NCI-H146 treated with DMSO at 0.1 percent for 48 hours (cell line): Measurements from ENCODE around the gene BTK.

Source experiments
- DNase-seq: peaks from one replicate; lab custom pipeline; 2025; ENCODE audit not compliant: unreplicated experiment; lab: John Stamatoyannopoulos, UW

Gene BTK

DNA sequence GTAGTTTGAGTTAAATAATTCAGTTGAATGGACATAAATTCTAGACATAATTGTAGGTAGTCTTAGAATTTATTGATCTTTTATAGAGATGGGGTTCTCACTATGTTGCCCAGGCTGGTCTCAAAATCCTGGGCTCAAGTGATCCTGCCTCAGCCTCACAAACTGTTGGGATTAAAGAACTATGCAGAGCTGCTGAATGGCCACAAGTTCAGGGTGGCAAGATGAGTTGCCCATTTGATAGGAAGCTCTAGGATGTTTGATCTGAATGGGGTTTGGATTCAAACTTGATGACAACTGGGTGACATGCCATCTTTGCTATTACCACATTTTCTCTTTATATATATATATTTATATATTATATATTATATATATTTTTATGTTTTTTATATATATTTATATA lies 8.4 kb upstream of the BTK start:
- DNase-seq = no peak

DNA sequence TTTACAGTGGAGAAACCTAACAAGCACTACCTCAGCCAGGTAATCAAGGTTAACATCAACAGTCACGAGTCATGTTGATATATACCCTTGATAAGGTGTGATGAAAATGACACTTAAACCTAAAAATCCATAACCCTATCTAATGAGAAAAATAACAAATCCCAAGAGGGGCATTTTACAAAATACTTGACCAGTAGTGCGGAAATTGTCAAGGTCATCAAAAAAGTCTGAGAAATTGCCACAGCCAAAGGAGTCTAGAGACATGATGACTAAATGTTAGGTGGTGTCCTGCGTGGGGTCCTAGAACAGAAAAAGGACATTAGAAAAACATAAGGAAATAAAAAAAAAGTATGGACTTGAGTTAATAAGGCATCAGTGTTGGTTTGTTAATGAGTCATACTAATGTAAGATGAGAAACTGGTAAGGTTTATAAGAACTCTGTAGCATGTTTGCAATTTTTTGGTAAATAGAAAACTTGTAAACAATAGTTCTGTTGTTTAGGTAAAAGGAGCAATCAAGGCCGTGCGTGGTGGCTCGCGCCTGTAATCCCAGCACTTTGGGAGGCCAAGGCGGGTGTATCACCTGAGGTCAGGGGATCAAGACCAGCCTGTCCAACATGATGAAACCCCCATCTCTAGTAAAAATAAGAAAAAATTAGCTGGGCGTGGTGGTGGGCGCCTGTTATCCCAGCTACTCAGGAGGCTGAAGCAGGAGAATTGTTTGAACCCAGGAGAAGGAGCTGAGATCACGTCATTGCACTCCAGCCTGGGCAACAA lies 7.7 kb upstream of the BTK start:
- no peak for DNase-seq

DNA sequence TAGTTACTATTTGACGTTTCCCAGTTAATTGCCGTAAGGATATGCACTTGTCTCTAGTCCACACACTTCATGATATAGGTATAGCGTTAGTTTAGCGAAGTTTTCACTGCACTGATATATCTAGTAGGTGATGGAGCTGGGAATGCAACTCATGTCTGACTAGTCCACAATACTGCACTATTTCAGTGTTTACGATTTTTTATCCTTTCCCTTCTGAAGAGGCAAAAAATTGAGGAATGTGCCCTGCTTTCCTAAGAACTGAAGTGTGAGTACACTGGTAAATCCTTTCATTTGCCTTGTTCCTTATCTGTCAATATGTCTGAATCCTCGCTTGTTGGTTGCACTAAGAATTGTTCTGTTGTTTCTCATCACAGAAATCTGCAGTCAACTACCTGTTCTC lies 5.8 kb upstream of the BTK start:
- DNase-seq = no peak

DNA sequence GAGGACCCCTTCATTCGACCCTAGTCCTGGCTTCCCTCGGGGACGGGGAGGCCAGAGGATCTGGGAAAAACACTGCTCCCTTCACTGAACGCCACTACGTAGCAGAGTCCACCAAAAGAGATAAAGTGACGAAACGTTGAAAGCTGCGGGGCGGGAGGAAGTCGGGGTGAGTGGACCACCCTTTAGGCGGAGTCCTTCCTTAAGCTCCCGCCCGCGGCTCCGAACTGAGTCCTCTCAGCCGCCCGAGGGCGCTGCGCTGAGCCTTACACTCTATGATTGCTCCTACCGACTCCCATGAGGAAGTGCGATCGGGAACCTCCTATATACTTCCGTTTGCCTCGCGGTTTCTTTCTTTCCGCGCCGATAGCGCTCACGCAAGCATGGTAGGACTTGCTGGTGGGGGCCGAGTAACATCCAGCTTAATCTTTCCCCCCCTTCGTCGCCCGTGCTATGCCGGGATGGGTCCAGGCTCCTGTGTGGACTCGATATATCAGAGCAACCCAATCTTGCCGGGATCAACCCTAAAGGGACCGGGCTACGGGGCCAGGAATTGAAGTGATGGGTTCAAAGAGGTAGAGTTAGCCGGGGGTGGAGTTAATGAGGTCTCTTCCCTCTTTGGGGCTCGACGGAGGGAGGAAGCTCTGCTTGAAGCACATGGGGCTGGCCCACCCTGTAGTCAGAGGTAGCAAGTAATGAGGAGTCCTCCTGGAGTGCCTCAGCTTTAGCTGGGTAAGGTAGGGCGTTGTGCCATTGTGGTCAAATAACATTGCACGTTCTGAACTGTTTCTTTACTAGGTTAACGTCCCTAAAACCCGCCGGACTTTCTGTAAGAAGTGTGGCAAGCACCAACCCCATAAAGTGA lies 4.9 kb upstream of the BTK start, which contains the start of gene RPL36A:
Gene RPL36A (plus strand): TSS at position 348 of the 862 bp plus-strand sequence. CDS start 33 bp downstream, at position 381.
- DNase-seq = peak; percentile 85

DNA sequence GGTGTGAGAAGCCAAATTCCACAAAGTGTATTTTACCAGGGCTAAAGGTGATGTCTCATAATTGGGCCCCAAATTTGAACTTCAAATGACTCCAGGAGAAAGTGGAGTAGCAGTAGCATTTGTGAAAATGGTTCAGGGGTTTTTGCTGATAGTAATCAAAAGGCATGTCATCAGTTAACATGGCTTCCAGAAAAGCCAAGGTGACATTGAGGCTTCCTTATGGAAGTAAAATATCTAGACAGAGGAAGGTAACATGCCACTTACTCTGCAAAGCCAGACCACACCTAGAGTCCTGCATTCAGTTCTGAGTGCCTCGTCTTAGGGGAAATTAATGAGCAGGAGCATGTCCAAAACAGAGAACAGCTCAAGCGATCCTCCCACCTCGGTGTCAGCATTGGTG lies 2.6 kb upstream of the BTK start:
- no peak for DNase-seq

DNA sequence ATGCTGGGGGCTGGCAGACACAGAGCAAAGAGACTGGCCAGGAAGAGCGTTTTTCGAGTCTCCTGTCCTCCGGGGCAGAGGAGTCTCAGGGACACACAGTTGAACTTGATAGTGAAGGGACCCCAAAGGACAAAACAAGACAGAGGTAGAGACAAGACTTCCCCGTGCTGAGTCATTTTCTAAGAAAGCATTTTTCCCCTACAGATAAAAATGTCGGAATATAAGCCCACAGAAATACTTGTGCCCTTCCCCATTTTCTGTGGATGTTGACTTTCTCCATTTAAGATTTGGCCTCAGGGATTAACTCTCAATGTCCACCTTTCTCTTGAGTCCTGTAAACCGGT lies 523 bp upstream of the BTK start:
- no peak for DNase-seq

DNA sequence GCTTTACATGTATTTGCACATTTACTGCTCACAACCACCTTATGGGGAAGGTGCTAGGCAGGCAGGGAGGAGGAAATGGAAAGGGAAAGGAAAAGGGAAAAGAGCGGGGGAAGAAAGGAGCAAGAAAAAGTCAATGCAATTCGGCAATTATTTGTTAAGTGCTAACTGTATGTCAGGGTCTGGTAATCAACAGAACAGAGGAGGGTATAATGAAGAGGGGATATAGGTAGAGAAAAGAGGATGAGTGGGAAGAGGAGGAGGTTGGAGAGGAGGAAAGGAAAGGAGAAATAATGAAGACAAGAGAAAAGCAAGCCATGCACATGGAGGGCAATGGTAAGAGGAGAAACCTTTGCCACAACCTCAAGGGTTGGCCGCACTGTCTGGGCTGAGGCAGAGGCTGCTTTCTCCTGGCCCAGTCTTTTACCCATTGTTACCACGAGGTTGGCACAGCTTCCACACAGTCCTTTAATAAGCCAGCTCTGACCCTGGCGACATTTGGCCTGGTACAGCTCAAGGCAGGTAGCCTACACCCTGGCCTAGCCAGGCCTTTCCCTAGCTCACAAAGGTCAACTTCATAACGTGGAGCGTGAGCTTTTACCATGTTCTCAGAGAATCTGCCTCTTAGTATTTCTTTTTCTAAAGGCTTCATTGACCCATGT lies 836 bp downstream of the BTK start:
- DNase-seq = no peak

DNA sequence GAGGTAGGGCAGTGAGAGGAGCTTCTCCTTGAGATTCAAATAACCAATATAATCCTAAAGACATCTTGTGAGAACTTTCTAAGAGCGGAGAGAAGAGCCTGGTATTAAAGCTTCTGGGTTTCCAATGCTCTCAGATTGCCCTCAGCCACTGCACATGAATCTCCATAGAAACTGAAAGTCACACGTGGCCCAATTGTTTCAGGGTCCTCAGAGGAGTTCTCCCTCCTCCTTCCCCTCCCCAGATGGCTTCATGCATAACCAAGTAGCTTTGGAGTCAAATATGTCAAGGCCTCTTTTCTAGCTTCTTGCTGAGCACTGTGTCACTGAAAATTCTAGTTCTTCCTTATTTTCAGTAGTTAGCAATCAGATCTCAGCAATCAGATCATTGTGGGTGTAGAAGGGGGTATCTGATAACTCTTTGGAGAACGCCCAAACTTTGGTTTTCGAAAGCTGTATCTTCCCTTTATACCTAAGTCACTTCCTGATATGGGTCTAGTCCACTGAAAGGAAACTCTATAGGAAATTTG lies 2.2 kb downstream of the BTK start:
- no peak for DNase-seq

DNA sequence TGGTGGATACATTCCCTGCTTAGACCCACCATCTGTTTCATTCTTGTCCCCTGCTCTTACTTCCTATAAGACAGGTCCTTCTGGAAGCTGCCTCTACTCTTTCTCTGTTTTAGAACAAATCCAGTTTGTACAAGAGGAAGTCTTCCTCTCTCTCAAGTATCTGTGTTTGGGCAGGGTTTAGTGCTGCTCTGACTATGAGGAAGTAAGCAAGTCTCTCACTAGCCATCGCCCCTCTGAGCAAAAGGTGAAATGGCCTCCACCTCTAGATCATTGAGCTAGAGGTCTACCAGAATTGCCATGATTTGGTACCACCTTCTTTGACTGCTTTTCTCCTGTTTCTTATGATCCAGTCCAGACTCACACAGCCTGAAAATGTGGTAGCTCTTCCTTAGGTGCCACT lies 8.4 kb downstream of the BTK start:
- DNase-seq = no peak

DNA sequence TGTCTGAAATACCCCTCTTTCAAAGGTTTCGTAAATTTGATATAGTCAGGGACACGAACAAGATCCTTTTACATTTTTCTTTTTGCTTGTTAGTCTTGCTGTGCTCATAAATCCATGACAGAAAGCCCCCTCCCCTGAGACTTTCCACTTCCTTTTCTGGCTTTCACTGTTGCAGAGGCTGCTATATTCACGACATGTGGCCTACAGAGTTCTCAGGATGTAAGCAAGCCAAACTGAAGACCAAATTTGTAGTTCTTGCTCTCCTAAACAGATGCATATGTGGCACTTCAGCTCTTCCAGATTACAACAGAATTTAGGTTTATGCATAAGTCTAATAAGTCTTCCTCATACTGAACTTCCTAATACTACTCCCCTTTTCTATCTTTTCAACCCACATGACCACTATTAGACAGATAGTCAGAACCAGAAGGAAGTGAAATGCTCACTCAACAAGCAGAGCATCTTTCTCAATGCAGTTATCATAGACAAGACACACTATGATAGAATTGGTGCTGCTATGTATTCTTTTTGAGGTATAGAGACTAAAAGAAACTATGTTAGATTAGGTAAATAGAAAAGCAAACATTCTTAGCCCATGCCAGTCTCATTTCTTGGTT lies 15.0 kb downstream of the BTK start:
- no peak for DNase-seq

DNA sequence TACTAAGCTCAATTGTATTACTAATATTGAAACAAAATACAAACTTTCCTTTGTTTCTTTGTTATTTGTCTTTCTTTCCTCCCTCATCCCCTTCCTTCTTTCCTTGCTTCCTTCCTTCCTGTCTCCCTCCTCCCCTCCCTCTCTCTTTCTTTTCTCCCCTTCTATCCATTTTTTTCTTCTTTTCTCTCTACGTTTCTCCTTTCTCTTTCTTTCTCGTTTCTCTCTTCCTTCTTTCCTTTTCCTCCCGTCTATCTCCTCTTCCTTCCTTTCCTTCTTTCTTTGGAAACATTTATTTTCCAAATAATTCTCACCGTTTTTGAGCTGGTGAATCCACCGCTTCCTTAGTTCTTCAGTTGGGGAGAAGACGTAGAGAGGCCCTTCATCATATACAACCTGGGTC lies 16.3 kb downstream of the BTK start:
- no peak for DNase-seq

DNA sequence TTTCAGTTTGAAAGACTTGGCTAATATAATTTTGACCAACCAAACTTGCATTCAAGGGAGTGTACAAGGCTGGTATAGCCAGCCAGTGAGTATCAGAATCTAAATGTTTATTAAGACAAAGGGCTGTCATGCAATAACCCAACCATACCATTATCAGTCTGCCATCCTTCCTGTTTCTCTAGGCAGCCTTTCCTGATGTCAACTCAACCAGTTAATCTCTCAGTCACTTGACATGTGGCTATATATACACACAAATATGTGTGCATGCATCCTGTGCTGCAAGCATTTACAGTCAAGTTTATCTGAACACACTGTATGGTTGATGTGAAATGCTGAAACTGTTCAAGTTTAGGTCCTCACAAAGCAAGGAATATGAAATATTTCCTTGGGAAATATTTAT lies 17.2 kb downstream of the BTK start:
- DNase-seq = no peak

DNA sequence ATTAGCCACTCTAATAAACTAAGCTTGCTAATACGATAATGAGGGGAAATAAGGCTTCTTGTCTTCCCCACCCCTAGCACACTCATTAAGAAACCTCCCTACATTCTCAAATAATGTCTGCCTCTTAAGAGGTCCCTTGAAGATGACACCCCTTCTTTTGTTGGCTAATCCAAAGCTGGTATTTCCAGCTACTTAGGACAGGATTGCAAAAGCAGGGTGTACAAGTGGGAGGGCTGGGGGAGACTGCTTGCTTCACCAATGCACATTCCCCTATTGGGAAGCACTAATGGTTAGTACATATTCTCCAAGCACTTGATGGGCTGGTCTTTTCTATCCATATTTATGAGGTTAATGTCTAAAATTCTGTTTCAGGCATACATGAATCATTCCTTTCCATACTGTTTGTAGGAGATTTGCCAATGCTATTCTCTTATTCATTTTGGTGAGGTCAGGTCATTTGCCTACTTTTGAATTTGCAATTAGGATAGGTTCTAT lies 20.6 kb downstream of the BTK start:
- DNase-seq = no peak

DNA sequence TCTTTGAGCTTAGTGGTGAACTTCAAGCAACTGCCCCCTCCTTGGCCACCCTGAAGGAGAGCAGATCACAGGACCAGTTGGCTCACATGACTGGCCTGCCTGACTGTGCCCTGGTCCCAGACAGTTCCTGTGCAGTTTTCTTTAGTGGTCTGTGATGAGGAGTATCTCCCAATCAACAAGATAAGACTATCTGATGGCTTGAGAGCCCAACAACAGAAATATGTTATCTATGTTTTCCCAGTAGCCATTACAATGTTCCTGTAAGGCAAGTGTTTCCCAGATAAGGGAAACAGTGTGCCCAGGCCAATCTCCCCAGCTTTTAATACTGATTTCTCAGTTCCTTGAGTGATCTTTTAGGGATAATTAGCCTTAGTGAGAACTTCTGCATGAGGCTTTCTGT lies 23.2 kb downstream of the BTK start:
- no peak for DNase-seq

DNA sequence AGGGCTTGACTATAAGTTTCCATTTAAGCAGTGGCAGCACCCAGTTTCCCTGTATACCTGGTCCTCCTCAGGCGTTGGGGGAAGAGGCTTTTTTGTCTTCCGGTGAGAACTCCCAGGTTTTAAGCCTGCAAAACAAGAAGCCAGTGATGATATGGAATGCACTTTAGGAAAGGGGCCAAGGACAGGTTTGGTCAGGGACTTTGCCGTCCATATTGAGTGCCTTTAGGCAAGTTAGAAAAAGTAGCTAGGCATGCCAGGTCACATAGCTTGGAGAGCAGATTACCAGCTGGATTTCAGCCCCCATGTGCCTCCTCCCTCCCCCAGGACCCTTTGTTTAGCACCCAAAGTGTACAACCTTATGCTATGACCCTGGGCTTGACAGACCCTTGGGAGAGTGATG lies 23.9 kb downstream of the BTK start:
- DNase-seq = no peak

DNA sequence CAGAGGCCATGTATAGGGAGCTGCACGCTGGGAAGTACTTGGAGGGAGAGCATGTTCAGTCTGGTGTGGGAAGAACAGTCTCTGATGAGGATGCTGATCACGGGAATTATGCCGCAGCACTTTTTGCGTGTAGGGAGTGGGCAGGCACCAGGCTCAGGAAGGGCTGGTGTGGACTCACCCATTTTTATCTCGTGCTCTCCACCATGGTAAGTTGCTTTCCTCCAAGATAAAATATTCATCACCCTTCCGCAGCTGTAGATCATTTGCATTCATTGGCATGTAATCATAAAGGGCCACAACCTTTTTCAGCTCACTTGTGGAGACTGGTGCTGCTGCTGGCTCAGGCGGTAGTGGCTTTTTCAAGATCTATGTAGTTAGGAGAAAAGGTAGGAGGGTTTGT lies 25.6 kb downstream of the BTK start:
- DNase-seq = no peak

DNA sequence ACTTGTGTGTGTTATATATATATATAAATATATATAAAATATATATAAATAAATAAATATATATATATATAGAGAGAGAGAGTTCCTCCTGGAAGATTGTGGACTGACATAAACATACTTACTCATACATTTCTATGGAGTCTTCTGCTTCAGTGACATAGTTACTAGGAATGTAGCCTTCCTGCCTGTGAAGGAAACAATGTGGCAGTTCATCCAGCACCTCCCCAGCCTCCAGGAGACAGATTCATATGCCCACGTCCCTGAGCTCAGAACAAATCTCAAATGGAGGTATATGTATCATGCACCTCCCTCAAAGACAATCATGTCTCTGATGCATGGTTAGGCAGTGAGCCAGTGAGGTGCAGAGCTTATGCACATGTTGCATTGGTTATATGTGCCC lies 26.0 kb downstream of the BTK start:
- no peak for DNase-seq

DNA sequence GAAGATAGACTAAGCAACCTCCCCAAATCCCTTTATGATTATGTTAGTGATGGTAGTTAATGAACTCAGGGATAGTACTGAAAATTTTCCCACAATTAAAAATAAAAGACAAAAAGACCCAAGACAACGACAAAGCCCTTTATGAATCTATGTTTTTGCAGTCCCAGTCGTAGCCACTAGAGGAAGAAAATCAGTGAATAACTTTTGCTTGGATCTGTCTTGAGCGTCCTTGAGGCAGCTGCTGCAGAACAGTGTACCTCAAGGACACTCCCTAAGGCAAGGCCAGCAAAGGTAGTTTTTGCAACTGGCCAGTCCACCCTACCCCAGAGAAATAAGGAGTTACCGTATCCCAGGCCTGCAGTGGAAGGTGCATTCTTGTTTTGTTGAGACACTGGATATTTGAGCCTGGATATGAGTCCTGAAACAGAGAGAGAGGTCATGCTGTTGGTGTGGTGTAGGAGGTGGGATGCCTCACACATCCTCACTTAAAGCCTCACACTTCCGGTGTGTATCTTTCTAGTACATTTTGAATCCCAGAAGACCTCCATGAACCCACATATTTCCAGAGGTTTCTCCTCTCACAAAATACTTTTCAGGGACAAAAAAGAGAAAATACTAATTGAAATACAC lies 28.7 kb downstream of the BTK start:
- DNase-seq = no peak

DNA sequence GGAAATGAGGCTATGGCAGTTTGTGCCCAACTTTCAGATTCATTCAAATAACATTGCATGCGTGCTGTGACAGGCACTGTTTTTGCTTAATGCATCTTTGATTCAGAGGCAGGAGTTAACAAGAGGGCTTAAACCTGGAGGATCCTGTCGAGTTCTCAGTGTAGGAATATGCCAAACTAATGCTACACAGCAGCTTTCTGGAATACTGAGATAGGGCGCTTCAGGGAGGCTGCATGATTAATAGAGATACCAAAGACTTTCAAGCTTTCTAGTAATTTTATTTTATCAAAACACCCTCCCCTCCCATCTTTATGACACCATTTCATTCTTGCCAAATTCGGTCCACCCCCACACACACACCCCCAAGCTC lies 36.8 kb downstream of the BTK start:
- no peak for DNase-seq

DNA sequence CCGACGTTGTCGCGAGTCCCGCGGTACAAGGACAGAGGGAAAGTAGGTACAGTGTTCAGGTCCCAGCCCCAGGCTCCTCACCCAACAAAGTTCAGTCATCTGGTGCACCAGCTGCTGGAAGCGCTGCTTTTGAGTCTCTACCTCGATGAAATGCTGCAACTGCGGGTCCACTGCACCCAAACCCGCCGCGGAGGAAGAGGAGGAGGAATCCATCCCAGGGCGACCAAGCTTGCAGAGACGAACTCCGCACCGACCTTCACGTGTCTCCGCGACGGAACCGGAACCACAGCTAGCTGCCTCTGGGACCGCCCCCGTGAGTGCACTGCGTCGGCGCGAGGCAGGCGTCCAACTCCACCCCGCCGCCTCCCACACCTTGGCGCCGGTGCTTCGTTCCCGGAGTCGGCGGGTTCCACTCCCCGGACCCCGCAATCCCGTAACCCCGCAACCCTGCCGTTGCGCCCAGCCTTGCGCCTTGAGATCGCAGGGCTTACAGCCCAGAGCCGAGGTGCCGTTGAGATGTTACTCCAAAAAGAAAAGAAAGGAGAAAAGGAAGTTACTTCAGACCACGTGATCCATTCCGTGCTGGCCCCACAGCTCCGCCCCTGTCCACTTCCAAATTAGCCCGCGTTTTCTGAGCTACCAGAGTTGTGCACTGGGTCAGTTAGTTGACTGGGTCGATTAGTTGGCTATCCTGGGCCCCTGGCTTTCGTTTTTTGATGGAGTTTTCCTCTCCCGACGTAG lies 37.4 kb downstream of the BTK start, which contains the start of gene TIMM8A:
Gene TIMM8A (minus strand): TSS at position 291 of the 741 bp plus-strand sequence. CDS start 78 bp downstream, at position 213.
- peak; percentile 72 for DNase-seq
